ENCODE results near the gene AGAP1. TPM values are rescaled to one million over a fixed set of nuclear protein-coding genes. Genes with fewer than 3 reads are reported as not detected.

Gene AGAP1
- total RNA-seq, 4 donors from 2014 or later: 33.7 to 39.9 (median 35.6) TPM

DNA sequence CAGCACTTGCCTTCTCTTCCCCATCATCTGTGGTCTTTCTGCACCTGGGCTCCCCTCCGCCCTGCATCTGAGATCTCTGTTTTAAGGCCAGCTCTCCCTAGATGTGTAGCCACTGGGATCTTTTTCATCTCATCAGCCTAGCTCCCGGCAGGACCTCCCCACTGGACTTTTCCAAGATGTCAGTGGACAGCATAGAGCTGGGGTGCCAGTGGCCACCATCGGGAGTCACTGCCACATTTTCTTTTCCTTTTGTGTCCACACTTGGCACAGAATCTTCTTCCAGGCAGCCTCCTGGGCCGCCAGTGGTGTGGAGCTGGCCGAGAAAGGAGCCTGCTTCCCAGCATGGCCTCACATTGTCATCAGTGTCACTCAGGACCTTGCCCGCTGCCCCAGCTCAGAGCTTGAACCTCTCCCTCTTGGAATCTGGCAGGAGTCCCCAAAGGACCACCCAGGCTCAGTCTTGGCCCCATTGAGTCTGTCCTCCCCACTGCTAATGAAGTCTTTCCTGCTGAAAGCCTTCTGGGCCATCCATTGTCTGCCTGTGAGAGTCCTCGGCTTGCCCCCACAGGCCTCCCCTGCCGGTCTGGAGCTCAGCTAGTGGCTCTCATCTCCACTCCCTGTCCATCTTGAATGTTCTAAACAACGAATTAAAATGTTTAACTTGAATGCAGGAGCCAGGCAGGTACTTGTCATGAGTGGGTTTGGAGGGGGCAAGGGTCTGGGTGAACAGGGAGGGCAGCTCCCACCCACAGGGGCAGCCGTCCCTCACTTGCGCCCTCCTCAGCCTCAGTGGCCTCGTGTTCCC, 349.9 kb downstream of the AGAP1 start:
- TF ChIP-seq, protein P1, sequence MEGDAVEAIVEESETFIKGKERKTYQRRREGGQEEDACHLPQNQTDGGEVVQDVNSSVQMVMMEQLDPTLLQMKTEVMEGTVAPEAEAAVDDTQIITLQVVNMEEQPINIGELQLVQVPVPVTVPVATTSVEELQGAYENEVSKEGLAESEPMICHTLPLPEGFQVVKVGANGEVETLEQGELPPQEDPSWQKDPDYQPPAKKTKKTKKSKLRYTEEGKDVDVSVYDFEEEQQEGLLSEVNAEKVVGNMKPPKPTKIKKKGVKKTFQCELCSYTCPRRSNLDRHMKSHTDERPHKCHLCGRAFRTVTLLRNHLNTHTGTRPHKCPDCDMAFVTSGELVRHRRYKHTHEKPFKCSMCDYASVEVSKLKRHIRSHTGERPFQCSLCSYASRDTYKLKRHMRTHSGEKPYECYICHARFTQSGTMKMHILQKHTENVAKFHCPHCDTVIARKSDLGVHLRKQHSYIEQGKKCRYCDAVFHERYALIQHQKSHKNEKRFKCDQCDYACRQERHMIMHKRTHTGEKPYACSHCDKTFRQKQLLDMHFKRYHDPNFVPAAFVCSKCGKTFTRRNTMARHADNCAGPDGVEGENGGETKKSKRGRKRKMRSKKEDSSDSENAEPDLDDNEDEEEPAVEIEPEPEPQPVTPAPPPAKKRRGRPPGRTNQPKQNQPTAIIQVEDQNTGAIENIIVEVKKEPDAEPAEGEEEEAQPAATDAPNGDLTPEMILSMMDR (IDR thresholded peaks at IDR 0.05): no peak
- no peak for TF ChIP-seq POLR2A (IDR thresholded peaks at IDR 0.05)
- TF ChIP-seq EP300 (IDR thresholded peaks at IDR 0.05): no peak
- WGBS, 2 donors: 82 to 85% methylated on average over 12 of the region's 12 CpGs
- no peaks in the 10 kb centered on the region for H3K27me3 ChIP-seq
- H3K36me3 ChIP-seq: peaks cover 0 to 4% (median 0%) of the 10 kb centered on the region in 3 donors
- no peaks in the 10 kb centered on the region for H3K9me3 ChIP-seq
- H3K4me3 ChIP-seq: no peak overlapping the region
- DNase-seq (ENCODE audit: low spot score in 2 of 2): no peak
- no peak overlapping the region for H3K27ac ChIP-seq
- H3K4me1 ChIP-seq: no peaks in the 10 kb centered on the region

DNA sequence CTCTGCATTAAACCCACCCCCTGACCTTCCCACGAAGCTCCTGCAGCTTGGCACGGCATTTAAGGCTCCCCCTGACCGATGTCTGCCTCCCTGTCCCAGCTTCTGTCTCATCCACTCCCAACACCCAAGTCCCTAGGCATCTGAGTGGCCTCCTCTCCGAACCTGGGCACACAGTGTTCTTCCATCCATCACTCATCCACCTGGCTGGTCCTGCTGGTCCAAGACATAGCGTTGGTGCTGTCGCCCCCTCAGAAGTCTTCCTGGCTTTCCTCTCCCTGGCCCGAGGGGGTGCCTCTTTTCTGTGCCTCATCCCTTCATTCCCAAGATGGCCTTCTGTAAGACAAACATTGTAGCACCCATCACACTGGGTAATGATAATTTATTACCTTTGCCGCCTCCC, 350.7 kb downstream of the AGAP1 start:
- Histone ChIP-seq H3K9me3 (no peaks in the 10 kb centered on the region), H3K27me3 (no peaks in the 10 kb centered on the region), H3K27ac (no peak overlapping the region), H3K4me1 (no peaks in the 10 kb centered on the region), H3K4me3 (no peak overlapping the region), H3K36me3 (peaks cover 0 to 5% (median 0%) of the 10 kb centered on the region in 3 donors)
- TF ChIP-seq, protein P1 (IDR thresholded peaks at IDR 0.05): no peak
- TF ChIP-seq EP300 (IDR thresholded peaks at IDR 0.05): no peak
- no peak for TF ChIP-seq POLR2A (IDR thresholded peaks at IDR 0.05)
- DNase-seq (ENCODE audit: low spot score in 2 of 2): no peak
- 92 to 95% methylated on average over 8 of the region's 8 CpGs for WGBS, 2 donors

DNA sequence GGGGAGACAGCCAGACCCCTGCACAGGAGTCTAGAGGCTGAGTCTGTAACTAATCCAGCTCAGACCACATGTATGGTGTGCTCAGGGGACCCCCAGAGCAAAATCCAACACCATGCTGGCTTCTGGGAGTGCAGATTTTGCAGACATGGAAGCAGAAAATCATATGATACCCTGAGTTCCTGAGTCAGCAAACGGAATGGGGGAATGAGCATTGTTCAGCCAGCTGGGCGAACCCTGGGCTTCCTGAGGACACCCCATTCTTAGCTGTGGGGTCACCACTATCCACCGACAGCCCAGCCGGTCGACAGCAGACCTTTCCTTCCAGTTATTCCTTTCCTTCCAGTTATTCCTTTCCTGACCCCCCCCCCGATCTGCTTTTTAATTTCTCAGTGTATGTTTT, 351.4 kb downstream of the AGAP1 start:
- no peaks in the 10 kb centered on the region for H3K27me3 ChIP-seq
- DNase-seq (ENCODE audit: low spot score in 2 of 2): no peak
- H3K4me1 ChIP-seq: no peaks in the 10 kb centered on the region
- WGBS, 2 donors: 79 to 81% methylated on average over 6 of the region's 6 CpGs
- no peaks in the 10 kb centered on the region for H3K9me3 ChIP-seq
- peaks cover 0 to 12% (median 0%) of the 10 kb centered on the region in 3 donors for H3K36me3 ChIP-seq
- no peak overlapping the region for H3K4me3 ChIP-seq
- no peak overlapping the region for H3K27ac ChIP-seq
- TF ChIP-seq POLR2A (IDR thresholded peaks at IDR 0.05) (no peak), EP300 (IDR thresholded peaks at IDR 0.05) (no peak)
- TF ChIP-seq, protein P1 (IDR thresholded peaks at IDR 0.05): no peak

DNA sequence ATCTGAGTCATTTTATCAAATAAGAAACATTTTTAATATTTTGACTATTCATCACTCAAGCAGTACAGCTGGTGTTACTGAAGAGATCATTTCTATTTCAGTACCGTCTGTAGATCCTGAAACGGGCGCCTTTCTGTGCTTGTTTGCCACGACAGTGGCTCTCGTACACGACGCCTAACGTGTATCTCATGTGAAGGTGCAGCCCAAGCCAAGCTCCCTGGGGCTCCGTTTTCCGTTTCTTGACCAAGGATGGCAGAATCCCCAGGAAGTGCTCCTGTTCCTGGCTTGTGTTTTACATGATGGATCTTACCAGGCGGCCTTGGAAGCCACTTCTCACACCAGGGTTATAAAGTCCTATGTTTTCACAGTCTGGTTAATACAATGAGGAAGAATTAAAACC, 353.7 kb downstream of the AGAP1 start:
- 94 to 95% methylated on average over 11 of the region's 11 CpGs for WGBS, 2 donors
- no peaks in the 10 kb centered on the region for H3K9me3 ChIP-seq

DNA sequence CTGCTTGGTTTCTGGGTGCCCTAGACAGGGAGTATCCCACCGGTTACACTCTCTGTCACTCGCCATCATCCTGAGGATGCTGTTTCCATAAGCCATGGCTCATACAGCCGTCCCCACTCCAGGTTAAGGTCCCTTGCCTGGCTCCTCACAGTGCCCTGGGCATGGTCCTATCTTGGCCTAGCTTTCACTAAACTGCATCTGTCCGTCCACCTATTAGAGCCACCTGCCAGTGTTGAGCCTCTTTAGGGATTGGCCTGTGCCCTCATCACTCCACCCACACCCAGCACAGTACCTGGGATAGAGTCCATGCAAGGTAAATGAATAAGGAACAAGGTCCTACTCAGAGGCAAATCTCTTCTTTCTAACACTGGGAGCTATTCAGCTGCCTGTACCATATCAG, 354.2 kb downstream of the AGAP1 start:
- no peak overlapping the region for H3K27ac ChIP-seq
- no peak overlapping the region for H3K4me3 ChIP-seq
- TF ChIP-seq, protein P1 (IDR thresholded peaks at IDR 0.05): no peak
- no peak for TF ChIP-seq POLR2A (IDR thresholded peaks at IDR 0.05)
- TF ChIP-seq EP300 (IDR thresholded peaks at IDR 0.05): no peak
- peaks cover 0 to 12% (median 0%) of the 10 kb centered on the region in 3 donors for H3K36me3 ChIP-seq
- WGBS, 2 donors: 93 to 98% methylated on average over 4 of the region's 4 CpGs
- no peaks in the 10 kb centered on the region for H3K27me3 ChIP-seq
- H3K4me1 ChIP-seq: no peaks in the 10 kb centered on the region
- no peak for DNase-seq (ENCODE audit: low spot score in 2 of 2)
- H3K9me3 ChIP-seq: no peaks in the 10 kb centered on the region

More for the DNA sequence above, 353.7 kb downstream of the AGAP1 start:
- TF ChIP-seq EP300 (IDR thresholded peaks at IDR 0.05) (no peak), POLR2A (IDR thresholded peaks at IDR 0.05) (no peak)
- TF ChIP-seq, protein P1 (IDR thresholded peaks at IDR 0.05): no peak
- Histone ChIP-seq H3K27me3 (no peaks in the 10 kb centered on the region), H3K36me3 (peaks cover 0 to 12% (median 0%) of the 10 kb centered on the region in 3 donors), H3K4me3 (no peak overlapping the region), H3K4me1 (no peaks in the 10 kb centered on the region), H3K27ac (no peak overlapping the region)
- no peak for DNase-seq (ENCODE audit: low spot score in 2 of 2)
